HepG2 (cell line): ENCODE measurements around the gene ZBTB7B. TPM values are rescaled to one million over a fixed set of nuclear protein-coding genes. Genes with fewer than 3 reads are reported as not detected.
A peak's percentile ranks its signal among the peaks of the same experiment; 100 is the strongest.

Experiments
- ATAC-seq: fragments of 200-7000 bp; cut with Tn5 transposase; 3 replicates; pipeline ENCODE4 v1.9.1; 2020; ENCODE audit warnings: mild to moderate bottlenecking, moderate library complexity
- BruUV-seq: library from RNA; stranded (reverse); fragments of 400-500 nt; replicated peaks from 2 replicates; lab custom pipeline; 2021; lab: Mats Ljungman, UMichigan
- CTCF ChIA-PET: fragments of 300-600 bp; formaldehyde crosslinking; extraction: SDS; loops from one replicate; lab custom pipeline; 2021; ENCODE audit warnings: low total read pairs, inconsistent platforms, low intra/inter-chr PET ratio; lab: Yijun Ruan, JAX
- POLR2A ChIA-PET: fragments of 350-600 bp; sonication (Branson Sonifier 250); formaldehyde crosslinking; loops from one replicate; lab custom pipeline; 2020; ENCODE audit warnings: antibody characterized with exemption, inconsistent platforms; lab: Yijun Ruan, JAX
- DNase-seq: peaks from one replicate; pipeline ENCODE4 v3.0.0-alpha.2; 2015; ENCODE audit warnings: low spot score
- FAIRE-seq: peaks from 3 replicates; lab custom pipeline; 2011; peaks lifted over from hg19 to GRCh38; lab: Jason Lieb, UNC
- H2AFZ ChIP-seq: one replicate; pipeline ENCODE4 v1.6.1; 2011; ENCODE audit warnings: low read length, inconsistent platforms
- H3K27ac ChIP-seq: fragments of 300-600 bp; 3 replicates; pipeline ENCODE4 v1.8.0; 2011; ENCODE audit warnings: mixed run types, mild to moderate bottlenecking, mixed read lengths, low read length, inconsistent platforms; ENCODE audit not compliant: insufficient read depth; ENCODE audit errors: extremely low read length
- H3K27me3 ChIP-seq, 2 experiments: fragments of 200-600 bp in 1 of 2; 2 replicates in 1 of 2; 3 replicates in 1 of 2; pipeline versions ENCODE4 v1.6.0 to v1.8.0; 2011; ENCODE audit warnings: low read length in 2 of 2, mild to moderate bottlenecking in 2 of 2, moderate library complexity in 2 of 2, inconsistent platforms in 1 of 2; ENCODE audit not compliant: insufficient read depth in 2 of 2, control insufficient read depth in 1 of 2
- H3K36me3 ChIP-seq, 2 experiments: fragments of 200-600 bp in 1 of 2; replicated peaks in 1 of 2; 2 replicates in 1 of 2; 3 replicates in 1 of 2; pipeline versions ENCODE4 v1.5.1 to v1.8.0; 2011; ENCODE audit warnings: low read length in 2 of 2, inconsistent platforms in 1 of 2; ENCODE audit not compliant: insufficient read depth in 2 of 2, control insufficient read depth in 1 of 2
- H3K4me1 ChIP-seq: 2 replicates; pipeline ENCODE4 v1.5.1; 2012; ENCODE audit warnings: low read length, inconsistent platforms; ENCODE audit not compliant: insufficient read depth
- H3K4me2 ChIP-seq: 2 replicates; pipeline ENCODE4 v1.6.0; 2011; ENCODE audit warnings: low read depth, low read length, inconsistent platforms
- H3K4me3 ChIP-seq, 3 experiments: fragments of 200-600 bp in 1 of 3; sonication (generic), shearing (Covaris generic) in 1 of 3; replicated peaks in 1 of 3; 2 replicates each; pipeline ENCODE4 v1.5.1; 2011 to 2016; ENCODE audit warnings: low read length in 3 of 3, inconsistent platforms in 2 of 3, low read depth in 2 of 3, mild to moderate bottlenecking in 2 of 3, control low read depth in 1 of 3, mixed read lengths in 1 of 3; ENCODE audit not compliant: insufficient read depth in 1 of 3
- H3K79me2 ChIP-seq: one replicate; pipeline ENCODE4 v1.6.1; 2011; ENCODE audit warnings: low read length, inconsistent platforms; ENCODE audit not compliant: insufficient read depth
- H3K9ac ChIP-seq: 2 replicates; pipeline ENCODE4 v1.6.0; 2011; ENCODE audit warnings: mild to moderate bottlenecking, low read depth, low read length, inconsistent platforms; ENCODE audit not compliant: insufficient read depth
- H3K9me3 ChIP-seq: 2 replicates; pipeline ENCODE4 v1.5.1; 2012; ENCODE audit warnings: mild to moderate bottlenecking, low read length
- H4K20me1 ChIP-seq: 2 replicates; pipeline ENCODE4 v1.6.0; 2011; ENCODE audit warnings: inconsistent platforms, mild to moderate bottlenecking, low read length, moderate library complexity; ENCODE audit not compliant: insufficient read depth
- FOXJ3 ChIP-seq: sonication (generic); formaldehyde crosslinking; IDR thresholded peaks from 2 replicates; pipeline ENCODE4 v1.4.0; 2020; ENCODE audit warnings: missing genetic modification reagents, mild to moderate bottlenecking, borderline replicate concordance
- HNRNPL ChIP-seq: fragments of 200-400 bp; formaldehyde crosslinking; IDR thresholded peaks from 2 replicates; pipeline ENCODE4 v1.6.1; 2017; ENCODE audit warnings: mild to moderate bottlenecking, low read depth, low read length
- RFXAP ChIP-seq: sonication (generic); formaldehyde crosslinking; IDR thresholded peaks from 2 replicates; pipeline ENCODE4 v1.4.0; 2020; ENCODE audit warnings: missing genetic modification reagents, borderline replicate concordance
- TARDBP ChIP-seq: sonication (generic); formaldehyde crosslinking; IDR thresholded peaks from 2 replicates; pipeline ENCODE4 v1.8.0; 2022; ENCODE audit warnings: mild to moderate bottlenecking, missing genetic modification reagents
- TCF12 ChIP-seq, 2 experiments: fragments of 450-650 bp in 1 of 2; sonication (generic) in 1 of 2; formaldehyde crosslinking in 1 of 2; IDR thresholded peaks; 2 replicates each; pipeline versions ENCODE4 v1.6.1 to v1.8.0; 2017 to 2022; ENCODE audit warnings: antibody characterized with exemption in 1 of 2, mild to moderate bottlenecking in 1 of 2, missing genetic modification reagents in 1 of 2, moderate library complexity in 1 of 2
- ZBTB20 ChIP-seq: sonication (generic); formaldehyde crosslinking; IDR thresholded peaks from 2 replicates; pipeline ENCODE4 v1.8.1; 2023; ENCODE audit warnings: missing genetic modification reagents, low read depth, mild to moderate bottlenecking, borderline replicate concordance
- ZMYM3 ChIP-seq: sonication (generic); formaldehyde crosslinking; IDR thresholded peaks from 2 replicates; pipeline ENCODE4 v1.5.1; 2020; ENCODE audit warnings: mild to moderate bottlenecking, missing genetic modification reagents
- ZNF235 ChIP-seq: sonication (generic); formaldehyde crosslinking; IDR thresholded peaks from 2 replicates; pipeline ENCODE4 v1.8.1; 2023; ENCODE audit warnings: mild to moderate bottlenecking, missing genetic modification reagents, borderline replicate concordance
- ZNF512B ChIP-seq: sonication (generic); formaldehyde crosslinking; IDR thresholded peaks from 2 replicates; pipeline ENCODE4 v1.5.1; 2020; ENCODE audit warnings: missing genetic modification reagents, mild to moderate bottlenecking, borderline replicate concordance
- ZNF670 ChIP-seq: sonication (generic); formaldehyde crosslinking; IDR thresholded peaks from 2 replicates; pipeline ENCODE4 v1.8.0; 2022; ENCODE audit warnings: mild to moderate bottlenecking, missing genetic modification reagents, borderline replicate concordance
- ZNF710 ChIP-seq: sonication (generic); formaldehyde crosslinking; IDR thresholded peaks from 2 replicates; pipeline ENCODE4 v1.5.0; 2020; ENCODE audit warnings: mild to moderate bottlenecking, missing genetic modification reagents, borderline replicate concordance
- ZNF816 ChIP-seq: sonication (generic); formaldehyde crosslinking; IDR thresholded peaks from 2 replicates; pipeline ENCODE4 v1.8.0; 2022; ENCODE audit warnings: missing genetic modification reagents, mild to moderate bottlenecking, borderline replicate concordance
- ZNF841 ChIP-seq: sonication (generic); formaldehyde crosslinking; IDR thresholded peaks from 2 replicates; pipeline ENCODE4 v1.8.1; 2023; ENCODE audit warnings: missing genetic modification reagents, borderline replicate concordance
- WGBS: methylation state at CpG from one replicate; pipeline ENCODE4 v1.1.6; 2017; ENCODE audit warnings: low lambda C conversion rate; 5-methylcytosine and 5-hydroxymethylcytosine counted together
- in situ Hi-C: cut with HindIII; loops from 2 replicates; pipeline ENCODE4 v1.10.0; 2017; ENCODE audit warnings: low pct_unique_long_range_greater_than_20kb; ENCODE audit not compliant: extremely low pct_ligation_motif_present
- intact Hi-C: fragments of 100-400 bp; cut with micrococcal nuclease; formaldehyde crosslinking; loops from one replicate; pipeline ENCODE4 v1.10.0; 2022; ENCODE audit not compliant: unreplicated experiment
- polyA plus RNA-seq, 8 experiments: library from polyadenylated mRNA; depleted of rRNA in 3 of 8; stranded (reverse) in 7 of 8; unstranded in 1 of 8; fragments of >200 nt; fragmentation: Illumina TruSeq in 4 of 8; extraction: Trizol in 4 of 8; gene quantifications; 2 replicates each; pipeline versions ENCODE4 v1.2.1 to v1.2.3, GENCODE V29; 2011 to 2016; ENCODE audit warnings: low read depth in 4 of 8, missing spikeins in 1 of 8, mixed read lengths in 1 of 8; ENCODE audit not compliant: insufficient read depth in 1 of 8
- total RNA-seq, 5 experiments: library from RNA; depleted of rRNA; stranded (reverse); fragments of >200 nt; fragmentation: Illumina TruSeq; extraction: Trizol; gene quantifications; 2 replicates each; pipeline ENCODE4 v1.2.3, GENCODE V29; 2016; ENCODE audit warnings: low read depth in 1 of 5
- TF ChIP-seq, protein P1 (sequence below): sonication (generic); formaldehyde crosslinking; IDR thresholded peaks from 2 replicates; pipeline ENCODE4 v1.9.0; 2021; ENCODE audit warnings: missing genetic modification reagents, borderline replicate concordance
- TF ChIP-seq, protein P2 (sequence below): sonication (generic); formaldehyde crosslinking; IDR thresholded peaks from 2 replicates; pipeline ENCODE4 v1.5.0; 2020; ENCODE audit warnings: missing genetic modification reagents, mild to moderate bottlenecking, borderline replicate concordance
- TF ChIP-seq, protein P3 (sequence below): sonication (generic); formaldehyde crosslinking; IDR thresholded peaks from 2 replicates; pipeline ENCODE4 v1.8.1; 2023; ENCODE audit warnings: mild to moderate bottlenecking, missing genetic modification reagents

Gene ZBTB7B
- total and polyA plus RNA-seq, 2 of the 13 experiments (the other 11 are each of a cell fraction or from before 2014, with no cell fraction given), result 15.5 to 17.5 TPM

GRCh38 chr1:155023627-155024026 lies 21.0 kb downstream of the ZBTB7B start:
- DNase-seq (no peak), ATAC-seq (peak; percentile 17; the same call in 2 of the 3 replicates), FAIRE-seq (no peak)
- WGBS, result 27% methylated on average over 5 of the region's 5 CpGs
- CTCF ChIA-PET, result no interaction called here
- intact Hi-C loops, result no loop called here
- H3K79me2 ChIP-seq, result no peaks in the 10 kb centered on the region
- no peaks in the 10 kb centered on the region for H4K20me1 ChIP-seq
- H3K4me3 ChIP-seq, result no peak overlapping the region
- peaks cover 64% of the 10 kb centered on the region for H3K4me1 ChIP-seq
- H3K27me3 ChIP-seq, result no peaks in the 10 kb centered on the region
- BruUV-seq, result no TSS peak
- H3K36me3 ChIP-seq, result no peaks in the 10 kb centered on the region
- POLR2A ChIA-PET, result interaction anchor here (1.0 to 2.5 kb wide), 4 partner anchors 21 to 53 kb away, joined by 3 to 11 read pairs (median 4); partner anchors contain the start of gene SHC1
- no peak overlapping the region for H2AFZ ChIP-seq
- no peak overlapping the region for H3K27ac ChIP-seq
- no peak overlapping the region for H3K4me2 ChIP-seq
- in situ Hi-C loops, result no loop called here
- no peaks in the 10 kb centered on the region for H3K9me3 ChIP-seq
- H3K9ac ChIP-seq, result no peak overlapping the region
- TF ChIP-seq HNRNPL, result no peak
- TF ChIP-seq, protein P1, sequence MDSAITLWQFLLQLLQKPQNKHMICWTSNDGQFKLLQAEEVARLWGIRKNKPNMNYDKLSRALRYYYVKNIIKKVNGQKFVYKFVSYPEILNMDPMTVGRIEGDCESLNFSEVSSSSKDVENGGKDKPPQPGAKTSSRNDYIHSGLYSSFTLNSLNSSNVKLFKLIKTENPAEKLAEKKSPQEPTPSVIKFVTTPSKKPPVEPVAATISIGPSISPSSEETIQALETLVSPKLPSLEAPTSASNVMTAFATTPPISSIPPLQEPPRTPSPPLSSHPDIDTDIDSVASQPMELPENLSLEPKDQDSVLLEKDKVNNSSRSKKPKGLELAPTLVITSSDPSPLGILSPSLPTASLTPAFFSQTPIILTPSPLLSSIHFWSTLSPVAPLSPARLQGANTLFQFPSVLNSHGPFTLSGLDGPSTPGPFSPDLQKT, result no peak
- no peak for TF ChIP-seq ZNF512B (CRISPR knock-in tag)
- no peak for TF ChIP-seq TCF12 (IDR thresholded peaks at IDR 0.05)
- TF ChIP-seq TCF12 (CRISPR knock-in tag; IDR thresholded peaks at IDR 0.05), result no peak
- TF ChIP-seq, protein P2, sequence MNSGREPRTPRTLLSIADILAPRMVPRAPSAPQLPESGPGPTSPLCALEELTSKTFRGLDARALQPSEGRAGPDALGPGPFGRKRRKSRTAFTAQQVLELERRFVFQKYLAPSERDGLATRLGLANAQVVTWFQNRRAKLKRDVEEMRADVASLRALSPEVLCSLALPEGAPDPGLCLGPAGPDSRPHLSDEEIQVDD (CRISPR knock-in tag), result no peak
- no peak for TF ChIP-seq ZNF235 (CRISPR knock-in tag)
- no peak for TF ChIP-seq ZNF816 (CRISPR knock-in tag)
- TF ChIP-seq ZNF710 (CRISPR knock-in tag), result no peak
- no peak for TF ChIP-seq ZBTB20 (CRISPR knock-in tag)
- TF ChIP-seq ZNF841 (CRISPR knock-in tag), result no peak
- TF ChIP-seq FOXJ3 (CRISPR knock-in tag), result no peak
- TF ChIP-seq, protein P3, sequence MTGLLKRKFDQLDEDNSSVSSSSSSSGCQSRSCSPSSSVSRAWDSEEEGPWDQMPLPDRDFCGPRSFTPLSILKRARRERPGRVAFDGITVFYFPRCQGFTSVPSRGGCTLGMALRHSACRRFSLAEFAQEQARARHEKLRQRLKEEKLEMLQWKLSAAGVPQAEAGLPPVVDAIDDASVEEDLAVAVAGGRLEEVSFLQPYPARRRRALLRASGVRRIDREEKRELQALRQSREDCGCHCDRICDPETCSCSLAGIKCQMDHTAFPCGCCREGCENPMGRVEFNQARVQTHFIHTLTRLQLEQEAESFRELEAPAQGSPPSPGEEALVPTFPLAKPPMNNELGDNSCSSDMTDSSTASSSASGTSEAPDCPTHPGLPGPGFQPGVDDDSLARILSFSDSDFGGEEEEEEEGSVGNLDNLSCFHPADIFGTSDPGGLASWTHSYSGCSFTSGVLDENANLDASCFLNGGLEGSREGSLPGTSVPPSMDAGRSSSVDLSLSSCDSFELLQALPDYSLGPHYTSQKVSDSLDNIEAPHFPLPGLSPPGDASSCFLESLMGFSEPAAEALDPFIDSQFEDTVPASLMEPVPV (CRISPR knock-in tag), result no peak
- TF ChIP-seq ZNF670 (CRISPR knock-in tag), result no peak
- TF ChIP-seq TARDBP, result no peak
- TF ChIP-seq ZMYM3 (CRISPR knock-in tag), result no peak
- no peak for TF ChIP-seq RFXAP (CRISPR knock-in tag)
